K562 (cell line): ENCODE data around the gene CHAT. TPM values are rescaled to one million over a fixed set of nuclear protein-coding genes. Genes with fewer than 3 reads are reported as not detected.

Experiments
- ATAC-seq: fragments of 200-7000 bp; cut with Tn5 transposase; 3 replicates; pipeline ENCODE4 v1.9.1; 2020; ENCODE audit warnings: moderate library complexity
- BruUV-seq: library from RNA; stranded (reverse); fragments of 400-500 nt; replicated peaks from 2 replicates; lab custom pipeline; 2021; lab: Mats Ljungman, UMichigan
- CTCF ChIA-PET: fragments of 300-600 bp; formaldehyde crosslinking; extraction: SDS; loops from one replicate; lab custom pipeline; 2021; ENCODE audit warnings: low intra/inter-chr PET ratio; lab: Yijun Ruan, JAX
- POLR2A ChIA-PET: fragments of 300-600, 350-650 bp; sonication (Branson Sonifier 250); formaldehyde crosslinking; extraction: SDS; loops from one replicate; lab custom pipeline; 2021; ENCODE audit warnings: antibody characterized with exemption, inconsistent platforms; lab: Yijun Ruan, JAX
- DNase-seq, 4 experiments: peaks; one replicate each; pipeline versions ENCODE4 v3.0.0 to v3.0.0-alpha.2; 2011 to 2018; ENCODE audit warnings: low spot score in 3 of 4, mixed read lengths in 3 of 4; ENCODE audit errors: extremely low read depth in 1 of 4
- FAIRE-seq: peaks from 2 replicates; lab custom pipeline; 2011; peaks lifted over from hg19 to GRCh38; lab: Jason Lieb, UNC
- H2AFZ ChIP-seq: 2 replicates; pipeline ENCODE4 v1.6.0; 2011; ENCODE audit warnings: low read depth, low read length, control low read depth, inconsistent platforms
- H3K27ac ChIP-seq: fragments of 200-600 bp; 3 replicates; pipeline ENCODE4 v1.8.0; 2011; ENCODE audit warnings: low read depth, mild to moderate bottlenecking, control low read depth, inconsistent platforms, low read length, moderate library complexity, mixed read lengths; ENCODE audit errors: extremely low read depth
- H3K27me3 ChIP-seq, 2 experiments: fragments of 300-600 bp in 1 of 2; 2 replicates in 1 of 2; 3 replicates in 1 of 2; pipeline versions ENCODE4 v1.6.0 to v1.8.0; 2011; ENCODE audit warnings: inconsistent platforms in 2 of 2, low read length in 2 of 2, mild to moderate bottlenecking in 1 of 2, mixed read lengths in 1 of 2, moderate library complexity in 1 of 2; ENCODE audit not compliant: control insufficient read depth in 2 of 2, insufficient read depth in 2 of 2
- H3K36me3 ChIP-seq: fragments of 300-600 bp; 3 replicates; pipeline ENCODE4 v1.8.0; 2011; ENCODE audit warnings: mild to moderate bottlenecking, low read length, inconsistent platforms; ENCODE audit not compliant: control insufficient read depth, insufficient read depth
- H3K4me1 ChIP-seq, 2 experiments: fragments of 200-600 bp in 1 of 2; replicated peaks in 1 of 2; 2 replicates in 1 of 2; 3 replicates in 1 of 2; pipeline versions ENCODE4 v1.5.1 to v1.8.0; 2011; ENCODE audit warnings: inconsistent platforms in 2 of 2, low read length in 2 of 2, mild to moderate bottlenecking in 1 of 2, mixed read lengths in 1 of 2, moderate library complexity in 1 of 2; ENCODE audit not compliant: control insufficient read depth in 2 of 2, insufficient read depth in 2 of 2
- H3K4me2 ChIP-seq: 2 replicates; pipeline ENCODE4 v1.6.1; 2011; ENCODE audit warnings: low read length, control low read depth, inconsistent platforms, mixed read lengths; ENCODE audit not compliant: insufficient read depth
- H3K4me3 ChIP-seq: fragments of 200-600 bp; sonication (generic), shearing (Covaris generic); 2 replicates; pipeline ENCODE4 v1.5.1; 2016; ENCODE audit warnings: control low read depth, inconsistent platforms
- H3K79me2 ChIP-seq: fragments of 200-600 bp; 3 replicates; pipeline ENCODE4 v1.8.0; 2011; ENCODE audit warnings: low read length, inconsistent platforms; ENCODE audit not compliant: control insufficient read depth, insufficient read depth
- H3K9ac ChIP-seq, 2 experiments: 2 replicates each; pipeline versions ENCODE4 v1.6.0 to v1.6.1; 2011; ENCODE audit warnings: low read depth in 2 of 2, low read length in 2 of 2, control low read depth in 1 of 2, inconsistent platforms in 1 of 2, mild to moderate bottlenecking in 1 of 2, mixed read lengths in 1 of 2; ENCODE audit not compliant: insufficient read depth in 1 of 2
- H3K9me1 ChIP-seq: one replicate; pipeline ENCODE4 v1.6.0; 2011; ENCODE audit warnings: inconsistent platforms, mild to moderate bottlenecking, low read length, moderate library complexity; ENCODE audit not compliant: control insufficient read depth, insufficient read depth
- H3K9me3 ChIP-seq: replicated peaks from 2 replicates; pipeline ENCODE4 v1.5.1; 2011; ENCODE audit warnings: low read depth, low read length, inconsistent platforms; ENCODE audit not compliant: control insufficient read depth, insufficient read depth
- H4K20me1 ChIP-seq: replicated peaks from 2 replicates; pipeline ENCODE4 v1.6.1; 2011; ENCODE audit warnings: low read length, inconsistent platforms, mixed read lengths; ENCODE audit not compliant: control insufficient read depth, insufficient read depth
- KLF10 ChIP-seq: fragments of 250-450 bp; sonication (Bioruptor Pico); IDR thresholded peaks from 2 replicates; pipeline ENCODE4 v1.6.1; 2021; ENCODE audit warnings: matching md5 sums
- MLLT1 ChIP-seq, 2 experiments: fragments of 450-650 bp; IDR thresholded peaks; 2 replicates each; pipeline ENCODE4 v1.6.1; 2016
- PREB ChIP-seq: sonication (generic); formaldehyde crosslinking; IDR thresholded peaks from 2 replicates; pipeline ENCODE4 v1.8.1; 2023; ENCODE audit warnings: mild to moderate bottlenecking, missing genetic modification reagents
- SMARCB1 ChIP-seq: IDR thresholded peaks from 2 replicates; pipeline ENCODE4 v1.6.1; 2011; ENCODE audit warnings: improper control_type of control experiment, low read depth; ENCODE audit not compliant: insufficient read length
- ZBTB12 ChIP-seq: fragments of 250-450 bp; sonication (Bioruptor Pico); IDR thresholded peaks from 2 replicates; pipeline ENCODE4 v1.4.0; 2020
- ZFX ChIP-seq: sonication (generic); formaldehyde crosslinking; IDR thresholded peaks from 2 replicates; pipeline ENCODE4 v1.8.0; 2022; ENCODE audit warnings: mild to moderate bottlenecking, missing genetic modification reagents, moderate library complexity
- ZNF717 ChIP-seq: fragments of 250-450 bp; sonication (Bioruptor Pico); IDR thresholded peaks from 2 replicates; pipeline ENCODE4 v1.5.0; 2021
- ZNF740 ChIP-seq, 3 experiments: fragments of 200-800 bp in 1 of 3; sonication (Bioruptor generic) in 1 of 3; sonication (generic) in 1 of 3; formaldehyde crosslinking in 1 of 3; IDR thresholded peaks; 2 replicates each; pipeline versions ENCODE4 v1.6.1 to v1.8.0; 2016 to 2022; ENCODE audit warnings: mild to moderate bottlenecking in 2 of 3, missing compliant biosample characterization in 2 of 3, missing genetic modification characterization in 2 of 3, missing genetic modification reagents in 1 of 3
- WGBS: fragments of 100-300 bp; shearing (Covaris generic); methylation state at CpG from one replicate; pipeline ENCODE4 v1.1.6; 2016; ENCODE audit warnings: low coverage, mixed read lengths; ENCODE audit not compliant: insufficient coverage; ENCODE audit errors: missing lambda C conversion rate; 5-methylcytosine and 5-hydroxymethylcytosine counted together
- in situ Hi-C: fragments of 300-500 bp; cut with MboI; formaldehyde crosslinking; loops from 4 replicates; pipeline ENCODE4 v1.15.0; 2018; ENCODE audit warnings: inconsistent platforms, mixed read lengths
- intact Hi-C: fragments of 100-400 bp; cut with micrococcal nuclease; formaldehyde crosslinking; loops from 2 replicates; pipeline ENCODE4 v1.14.2; 2022
- polyA plus RNA-seq, 8 experiments: library from polyadenylated mRNA; depleted of rRNA in 4 of 8; stranded (reverse) in 5 of 8; unstranded in 3 of 8; fragments of >200 nt; fragmentation: Nextera tagmentation in 2 of 8; fragmentation: Illumina TruSeq in 1 of 8; extraction: Ambion mirVana in 2 of 8; extraction: Trizol in 1 of 8; gene quantifications; 2 replicates each; pipeline versions ENCODE4 v1.2.1 to v1.2.3, GENCODE V29; 2011 to 2014; ENCODE audit warnings: inconsistent platforms in 1 of 8, missing spikeins in 1 of 8
- total RNA-seq, 7 experiments: library from RNA; depleted of rRNA in 6 of 7; stranded (reverse); fragments of >200 nt in 6 of 7; fragmentation: Illumina TruSeq in 2 of 7; extraction: Trizol in 2 of 7; gene quantifications; 2 replicates each; pipeline versions ENCODE4 v1.2.1 to v1.2.3, GENCODE V29; 2011 to 2021; ENCODE audit warnings: low replicate concordance in 1 of 7

The CHAT gene
- total and polyA plus RNA-seq, 9 of the 15 experiments (the other 6 are each of a cell fraction or from before 2014, with no cell fraction given), result not detected

GRCh38 chr10:49622426-49623425, 8.9 kb downstream of the CHAT start:
- no peaks in the 10 kb centered on the region for H3K79me2 ChIP-seq
- in situ Hi-C loops (no loop called here), intact Hi-C loops (no loop called here)
- H4K20me1 ChIP-seq, result peaks cover 6% of the 10 kb centered on the region; the same call in 1 of the 2 replicates
- CTCF ChIA-PET, result no interaction called here
- H3K9ac ChIP-seq, result no peak overlapping the region; a peak in 1 of 4 replicates
- peaks cover 0 to 3% of the 10 kb centered on the region in 2 experiments; a peak in 1 of 5 replicates for H3K4me1 ChIP-seq
- H3K27me3 ChIP-seq, result peaks cover 6 to 44% of the 10 kb centered on the region in 2 experiments
- 0 out of 3 replicates have a peak, but pooled peaks have one; percentile 18 for ATAC-seq
- H2AFZ ChIP-seq, result no peak overlapping the region
- no peak for TF ChIP-seq KLF10
- no peak for TF ChIP-seq MLLT1 (IDR thresholded peaks at IDR 0.05)
- no peak for TF ChIP-seq ZNF740 (CRISPR knock-in tag; IDR thresholded peaks at IDR 0.05)
- no peak for TF ChIP-seq ZNF740 (tag; IDR thresholded peaks at IDR 0.05)
- TF ChIP-seq SMARCB1, result no peak
- TF ChIP-seq ZNF717 (CRISPR knock-in tag), result no peak
- no peak for TF ChIP-seq ZFX (CRISPR knock-in tag)
- no peak for TF ChIP-seq PREB (CRISPR knock-in tag)
- no peak for TF ChIP-seq ZBTB12 (CRISPR knock-in tag)
- POLR2A ChIA-PET, result interaction anchor here (0.9 kb wide), 1 partner anchor 31 kb away, joined by 4 read pairs; no protein-coding TSS in a partner anchor
- no peaks in the 10 kb centered on the region for H3K9me3 ChIP-seq
- FAIRE-seq, result no peak
- H3K36me3 ChIP-seq, result no peaks in the 10 kb centered on the region
- H3K9me1 ChIP-seq, result no peaks in the 10 kb centered on the region
- no peak for DNase-seq
- no peak overlapping the region for H3K4me3 ChIP-seq
- no TSS peak for BruUV-seq
- H3K4me2 ChIP-seq, result no peak overlapping the region
- no peak overlapping the region for H3K27ac ChIP-seq
- WGBS, result under 1% methylated on average over 11 of the region's 11 CpGs
